GM12873 (cell line): Measurements from ENCODE around the gene DCTN5.

Source experiments
- CTCF ChIP-seq: IDR thresholded peaks from 2 replicates; pipeline ENCODE4 v1.5.1; 2012; ENCODE audit warnings: low read depth, mild to moderate bottlenecking, moderate library complexity, low read length, control low read depth; ENCODE audit not compliant: insufficient read depth; ENCODE audit errors: missing control alignments

Gene DCTN5

GRCh38 chr16:23679274-23679985 is 38.2 kb downstream of the DCTN5 start:
- no peak for TF ChIP-seq CTCF

- no peak for TF ChIP-seq CTCF
These were observed 38.7 kb downstream of the DCTN5 start for GRCh38 chr16:23679986-23680336.

DNA sequence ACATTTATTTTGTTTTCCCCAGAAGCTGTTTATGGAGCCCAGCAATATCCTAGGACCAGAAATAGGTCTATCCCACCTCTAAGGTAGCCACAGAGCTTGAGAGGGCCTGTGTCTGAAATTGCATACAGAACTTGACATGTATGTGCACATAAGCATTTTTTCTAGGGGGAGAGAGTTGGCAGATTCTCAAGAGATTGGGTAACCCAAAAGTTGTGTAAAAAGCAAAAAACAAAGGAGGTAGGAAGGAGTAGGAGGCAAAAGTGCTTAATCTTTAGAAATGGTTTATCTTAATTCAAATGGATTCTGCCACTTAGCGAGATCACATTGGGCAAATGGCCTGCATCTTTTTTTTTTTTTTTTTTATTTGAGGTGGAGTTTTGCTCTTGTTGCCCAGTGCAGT is 40.9 kb downstream of the DCTN5 start:
- TF ChIP-seq CTCF: no peak

- no peak for TF ChIP-seq CTCF
These were observed 42.2 kb downstream of the DCTN5 start for GRCh38 chr16:23683487-23683886.

- no peak for TF ChIP-seq CTCF
These were observed 46.0 kb downstream of the DCTN5 start for GRCh38 chr16:23687034-23687808.

DNA sequence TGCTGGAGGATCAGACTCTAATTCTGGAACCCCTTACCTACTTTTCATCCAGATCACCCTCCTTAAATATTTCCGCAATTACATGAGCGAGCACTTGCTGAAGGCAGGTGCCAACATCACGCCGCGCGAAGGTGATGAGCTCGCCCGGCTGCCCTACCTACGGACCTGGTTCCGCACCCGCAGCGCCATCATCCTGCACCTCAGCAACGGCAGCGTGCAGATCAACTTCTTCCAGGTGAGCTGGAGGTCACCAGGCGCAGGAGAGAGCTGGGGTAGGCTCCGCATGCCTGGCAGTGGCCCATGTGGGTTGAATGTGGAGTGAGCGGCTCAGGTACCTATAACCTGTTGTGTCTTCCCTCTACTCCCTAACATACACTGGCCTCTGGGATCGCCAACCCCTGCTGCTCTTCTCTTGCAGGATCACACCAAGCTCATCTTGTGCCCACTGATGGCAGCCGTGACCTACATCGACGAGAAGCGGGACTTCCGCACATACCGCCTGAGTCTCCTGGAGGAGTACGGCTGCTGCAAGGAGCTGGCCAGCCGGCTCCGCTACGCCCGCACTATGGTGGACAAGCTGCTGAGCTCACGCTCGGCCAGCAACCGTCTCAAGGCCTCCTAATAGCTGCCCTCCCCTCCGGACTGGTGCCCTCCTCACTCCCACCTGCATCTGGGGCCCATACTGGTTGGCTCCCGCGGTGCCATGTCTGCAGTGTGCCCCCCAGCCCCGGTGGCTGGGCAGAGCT is 48.3 kb downstream of the DCTN5 start:
- TF ChIP-seq CTCF: no peak
